ENCODE data around the gene RIPOR3. TPM values are rescaled to one million over a fixed set of nuclear protein-coding genes. Genes with fewer than 3 reads are reported as not detected.
A peak's percentile ranks its signal among the peaks of the same experiment; 100 is the strongest.

The RIPOR3 gene
- total and polyA plus RNA-seq, 2 donors from 2014 or later: 10.5 to 14.6 TPM

- Histone ChIP-seq H3K9ac (ENCODE audit: low read length in 3 of 3) (no peak overlapping the region), H3K36me3 (ENCODE audit: control insufficient read depth in 2 of 3, insufficient read depth in 3 of 3, low read length in 3 of 3) (no peaks in the 10 kb centered on the region), H3K27me3 (ENCODE audit: control insufficient read depth, insufficient read depth, low read length) (no peaks in the 10 kb centered on the region), H3K27ac (ENCODE audit: low read depth in 2 of 2, low read length in 2 of 2) (no peak overlapping the region), H3K4me3 (ENCODE audit: low read length in 3 of 3) (no peak overlapping the region), H3K9me3 (ENCODE audit: control insufficient read depth in 2 of 3, insufficient read depth in 1 of 3, low read length in 3 of 3) (no peaks in the 10 kb centered on the region), H3K4me1 (ENCODE audit: control insufficient read depth in 2 of 3, insufficient read depth in 2 of 3, low read depth in 1 of 3, low read length in 3 of 3) (peaks cover 0 to 13% (median 3%) of the 10 kb centered on the region in 3 donors)
- FAIRE-seq: no peak
- intact Hi-C loops (cut with DNase I): no loop called here
- TF ChIP-seq CTCF (IDR thresholded peaks at IDR 0.05; ENCODE audit: borderline replicate concordance, extremely low read depth, insufficient read depth): no peak
- peak in 3 of 5 donors; percentile 50 to 71 (median 70) for DNase-seq
Measured at GRCh38 chr20:50717974-50718761, 26.8 kb upstream of the RIPOR3 start.

- Histone ChIP-seq H3K9me3 (ENCODE audit: control insufficient read depth in 2 of 3, insufficient read depth in 1 of 3, low read length in 3 of 3) (no peaks in the 10 kb centered on the region), H3K4me1 (ENCODE audit: control insufficient read depth in 2 of 3, insufficient read depth in 2 of 3, low read depth in 1 of 3, low read length in 3 of 3) (peaks cover 0 to 9% (median 3%) of the 10 kb centered on the region in 3 donors), H3K9ac (ENCODE audit: low read length in 3 of 3) (no peak overlapping the region), H3K27ac (ENCODE audit: low read depth in 2 of 2, low read length in 2 of 2) (no peak overlapping the region), H3K4me3 (ENCODE audit: low read length in 3 of 3) (no peak overlapping the region), H3K27me3 (ENCODE audit: control insufficient read depth, insufficient read depth, low read length) (no peaks in the 10 kb centered on the region), H3K36me3 (ENCODE audit: control insufficient read depth in 2 of 3, insufficient read depth in 3 of 3, low read length in 3 of 3) (no peaks in the 10 kb centered on the region)
- FAIRE-seq: no peak
- intact Hi-C loops (cut with DNase I): no loop called here
- no peak for DNase-seq
- no peak for TF ChIP-seq CTCF (IDR thresholded peaks at IDR 0.05; ENCODE audit: borderline replicate concordance, extremely low read depth, insufficient read depth)
Measured at GRCh38 chr20:50717312-50717711, 26.0 kb upstream of the RIPOR3 start.

GRCh38 chr20:50716518-50716917, 25.2 kb upstream of the RIPOR3 start:
- no peak for TF ChIP-seq CTCF (IDR thresholded peaks at IDR 0.05; ENCODE audit: borderline replicate concordance, extremely low read depth, insufficient read depth)
- no peak for FAIRE-seq
- intact Hi-C loops (cut with DNase I): no loop called here
- no peak overlapping the region for H3K9ac ChIP-seq (ENCODE audit: low read length in 3 of 3)
- DNase-seq: no peak
- H3K27me3 ChIP-seq (ENCODE audit: control insufficient read depth, insufficient read depth, low read length): no peaks in the 10 kb centered on the region
- H3K27ac ChIP-seq (ENCODE audit: low read depth in 2 of 2, low read length in 2 of 2): no peak overlapping the region
- peaks cover 0 to 5% (median 3%) of the 10 kb centered on the region in 3 donors for H3K4me1 ChIP-seq (ENCODE audit: control insufficient read depth in 2 of 3, insufficient read depth in 2 of 3, low read depth in 1 of 3, low read length in 3 of 3)
- no peak overlapping the region for H3K4me3 ChIP-seq (ENCODE audit: low read length in 3 of 3)
- no peaks in the 10 kb centered on the region for H3K9me3 ChIP-seq (ENCODE audit: control insufficient read depth in 2 of 3, insufficient read depth in 1 of 3, low read length in 3 of 3)
- no peaks in the 10 kb centered on the region for H3K36me3 ChIP-seq (ENCODE audit: control insufficient read depth in 2 of 3, insufficient read depth in 3 of 3, low read length in 3 of 3)

Data from kidney (tissue), 14 donors.